Naive thymus-derived CD8-positive, alpha-beta T cell (primary cell): ENCODE measurements around the gene MARCHF10. TPM values are rescaled to one million over a fixed set of nuclear protein-coding genes. Genes with fewer than 3 reads are reported as not detected.

ENCODE experiments used
- polyA plus RNA-seq, 3 donors: library from polyadenylated mRNA; unstranded; fragments of 300-500 nt; fragmentation: Illumina TruSeq; gene quantifications; one replicate each; pipeline ENCODE4 v1.2.3, GENCODE V29; 2021
- total RNA-seq, 8 experiments: library from RNA in 2 of 8; stranded (reverse) in 2 of 8; gene quantifications; one replicate each; pipeline ENCODE4 v1.2.3 and lab custom pipeline; 2021 to 2026

Gene MARCHF10
- total and polyA plus RNA-seq, 5 experiments from 2014 or later = 0.42 to 1.7 (median 0.69) TPM

Other genes with a start within 250 kb of the MARCHF10 start
- 10 to 100 TPM in 1 of 2 experiments, 1 to 10 TPM in 1; 7.3 to 11.0 TPM for gene MRC2, start 180.6 kb downstream of the MARCHF10 start, total RNA-seq
- 1 to 10 TPM in 1 of 3 donors, under 1 TPM in 2; 0.74 to 1.3 (median 0.80) TPM for gene MRC2, start 180.6 kb downstream of the MARCHF10 start, polyA plus RNA-seq
- gene TANC2, start 157.9 kb upstream of the MARCHF10 start, total RNA-seq = 10 to 100 TPM; 35.8 to 39.6 TPM
- gene TANC2, start 157.9 kb upstream of the MARCHF10 start, polyA plus RNA-seq = 1 to 10 TPM; 4.0 to 6.0 (median 5.3) TPM